ENCODE results near the gene DDX3X. TPM values are rescaled to one million over a fixed set of nuclear protein-coding genes. Genes with fewer than 3 reads are reported as not detected.

DDX3X gene
- total RNA-seq, 1 donor from 2014 or later: 234 TPM

DNA sequence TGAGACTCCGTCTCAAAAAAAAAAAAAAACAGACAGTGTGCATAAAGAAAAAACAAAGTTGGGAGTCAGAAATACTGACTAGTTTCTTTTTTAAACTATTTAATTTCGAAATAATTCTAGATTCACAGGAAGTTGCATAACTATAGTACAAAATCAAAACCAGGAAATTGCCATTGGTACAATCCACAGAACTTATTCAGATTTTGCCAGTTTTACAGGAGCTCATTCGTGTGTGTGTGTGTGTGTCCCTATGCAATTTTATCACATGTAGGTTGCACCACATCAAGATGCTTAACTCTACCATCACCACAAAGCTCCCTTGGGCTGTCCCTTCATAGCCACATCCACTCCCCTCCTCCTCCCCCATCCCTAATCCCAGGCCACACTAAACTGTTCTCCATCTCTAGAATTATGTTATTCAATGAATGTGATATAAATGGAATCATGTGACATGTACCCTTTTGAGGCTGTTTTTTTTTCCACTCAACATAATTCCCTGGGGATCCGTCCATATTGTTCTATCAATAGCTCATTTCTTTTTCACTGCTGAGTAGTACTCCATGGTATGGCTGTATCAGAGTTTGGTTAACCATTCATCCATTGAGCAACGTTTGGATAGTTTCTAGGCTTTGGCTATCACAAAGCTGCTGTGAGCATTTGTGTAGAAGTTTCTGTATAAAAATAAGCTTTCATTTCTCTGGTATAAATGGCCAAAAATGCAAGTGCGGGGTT is 16.3 kb upstream of the DDX3X start:
- DNase-seq (no peak), ATAC-seq (peak; percentile 48)
- H3K9me3 ChIP-seq: no peaks in the 10 kb centered on the region
- H3K4me1 ChIP-seq: no peaks in the 10 kb centered on the region
- no peak overlapping the region for H3K4me3 ChIP-seq
- no peak overlapping the region for H3K27ac ChIP-seq
- no peaks in the 10 kb centered on the region for H3K36me3 ChIP-seq
- no peaks in the 10 kb centered on the region for H3K27me3 ChIP-seq
- TF ChIP-seq, protein P1, sequence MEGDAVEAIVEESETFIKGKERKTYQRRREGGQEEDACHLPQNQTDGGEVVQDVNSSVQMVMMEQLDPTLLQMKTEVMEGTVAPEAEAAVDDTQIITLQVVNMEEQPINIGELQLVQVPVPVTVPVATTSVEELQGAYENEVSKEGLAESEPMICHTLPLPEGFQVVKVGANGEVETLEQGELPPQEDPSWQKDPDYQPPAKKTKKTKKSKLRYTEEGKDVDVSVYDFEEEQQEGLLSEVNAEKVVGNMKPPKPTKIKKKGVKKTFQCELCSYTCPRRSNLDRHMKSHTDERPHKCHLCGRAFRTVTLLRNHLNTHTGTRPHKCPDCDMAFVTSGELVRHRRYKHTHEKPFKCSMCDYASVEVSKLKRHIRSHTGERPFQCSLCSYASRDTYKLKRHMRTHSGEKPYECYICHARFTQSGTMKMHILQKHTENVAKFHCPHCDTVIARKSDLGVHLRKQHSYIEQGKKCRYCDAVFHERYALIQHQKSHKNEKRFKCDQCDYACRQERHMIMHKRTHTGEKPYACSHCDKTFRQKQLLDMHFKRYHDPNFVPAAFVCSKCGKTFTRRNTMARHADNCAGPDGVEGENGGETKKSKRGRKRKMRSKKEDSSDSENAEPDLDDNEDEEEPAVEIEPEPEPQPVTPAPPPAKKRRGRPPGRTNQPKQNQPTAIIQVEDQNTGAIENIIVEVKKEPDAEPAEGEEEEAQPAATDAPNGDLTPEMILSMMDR (IDR thresholded peaks at IDR 0.05): no peak
- intact Hi-C loops (cut with DNase I): no loop called here

DNA sequence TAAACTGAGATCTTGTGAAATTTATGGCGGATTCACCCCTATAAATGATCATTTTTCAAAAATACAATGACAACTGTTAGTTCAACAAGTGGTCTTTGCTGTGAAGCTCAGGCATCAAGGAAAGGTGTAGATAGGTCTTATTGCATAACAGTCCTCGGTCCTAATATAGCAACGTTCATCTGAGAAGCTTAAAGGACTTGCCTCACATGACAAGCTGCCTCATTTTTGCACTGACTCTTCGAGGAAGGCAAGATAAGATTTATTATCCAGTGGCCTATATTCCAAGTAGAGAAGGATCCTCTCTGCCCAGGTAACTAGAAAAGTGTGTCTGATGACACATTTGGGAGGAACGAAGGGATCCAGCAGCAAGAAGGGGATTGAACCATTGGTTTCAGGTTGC is 13.6 kb upstream of the DDX3X start:
- TF ChIP-seq, protein P1 (IDR thresholded peaks at IDR 0.05): no peak
- no peak for ATAC-seq

DNA sequence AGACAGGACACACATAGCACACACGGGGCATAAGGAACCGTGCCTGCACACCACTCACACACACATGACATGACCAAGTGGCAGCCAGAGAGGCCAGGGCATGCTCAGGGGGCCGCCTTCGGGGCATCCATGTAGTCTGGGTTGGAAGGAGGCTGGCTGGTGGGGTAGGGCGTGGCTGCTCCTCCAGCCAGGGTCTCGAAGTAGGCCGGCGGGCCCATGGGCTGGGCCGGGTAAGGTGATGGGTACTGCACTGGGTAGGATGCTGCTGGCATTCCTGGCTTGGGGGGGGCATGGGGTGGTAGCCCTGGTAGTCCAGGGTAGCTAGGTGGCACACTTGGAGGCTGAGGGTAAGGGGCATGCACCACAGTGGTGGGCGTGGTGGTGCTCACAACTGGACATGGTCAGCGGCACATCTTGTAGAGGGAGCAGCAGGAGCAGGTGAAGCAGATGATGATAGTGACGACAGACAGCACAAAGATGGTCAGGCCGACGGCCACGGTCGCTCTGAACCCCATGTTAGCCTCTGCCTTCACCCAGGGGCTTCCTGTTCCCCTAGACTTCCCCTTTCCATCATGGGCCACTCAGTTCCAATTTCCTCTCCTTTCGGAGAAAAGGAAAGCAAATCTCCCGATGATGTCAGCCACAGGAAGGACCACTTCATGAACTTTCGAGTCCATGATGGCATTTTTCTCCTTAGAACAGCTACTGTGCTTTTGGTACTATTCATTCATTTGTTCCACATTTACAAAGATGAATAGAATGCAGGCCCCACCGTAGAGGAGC is 10.9 kb upstream of the DDX3X start:
- no peak overlapping the region for H3K4me3 ChIP-seq
- no peak overlapping the region for H3K27ac ChIP-seq
- no peaks in the 10 kb centered on the region for H3K27me3 ChIP-seq
- ATAC-seq (peak; percentile 43), DNase-seq (no peak)
- intact Hi-C loops (cut with DNase I): no loop called here
- TF ChIP-seq, protein P1 (IDR thresholded peaks at IDR 0.05): no peak
- no peaks in the 10 kb centered on the region for H3K4me1 ChIP-seq
- H3K36me3 ChIP-seq: no peaks in the 10 kb centered on the region
- no peaks in the 10 kb centered on the region for H3K9me3 ChIP-seq

More for the DNA sequence above, 13.6 kb upstream of the DDX3X start:
- Histone ChIP-seq H3K4me3 (no peak overlapping the region), H3K27ac (no peak overlapping the region), H3K4me1 (no peaks in the 10 kb centered on the region), H3K36me3 (no peaks in the 10 kb centered on the region), H3K27me3 (no peaks in the 10 kb centered on the region), H3K9me3 (no peaks in the 10 kb centered on the region)
- intact Hi-C loops (cut with DNase I): no loop called here
- no peak for DNase-seq

DNA sequence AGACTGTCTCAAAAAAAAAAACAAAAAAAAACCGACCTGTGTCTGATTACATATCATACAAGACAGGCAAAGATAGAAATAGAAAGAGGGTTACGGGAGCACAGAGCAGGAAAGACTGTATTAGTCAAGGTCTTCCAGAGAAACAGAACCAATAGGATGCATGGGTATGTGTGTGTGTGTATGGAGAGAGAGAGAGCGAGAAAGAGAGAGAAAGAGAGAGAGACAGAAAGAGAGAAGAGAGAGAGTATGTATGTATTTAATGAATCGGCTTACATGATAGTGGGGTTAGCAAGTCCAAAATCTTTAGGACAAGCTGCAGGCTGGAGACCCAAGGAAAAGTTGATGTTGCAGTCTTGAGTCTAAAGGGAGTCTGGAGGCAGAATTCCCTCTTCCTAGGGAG is 7.5 kb upstream of the DDX3X start:
- TF ChIP-seq, protein P1 (IDR thresholded peaks at IDR 0.05): no peak
- Histone ChIP-seq H3K4me3 (no peak overlapping the region), H3K36me3 (no peaks in the 10 kb centered on the region), H3K27me3 (no peaks in the 10 kb centered on the region), H3K27ac (no peak overlapping the region), H3K4me1 (no peaks in the 10 kb centered on the region), H3K9me3 (no peaks in the 10 kb centered on the region)
- DNase-seq: no peak
- ATAC-seq: no peak
- intact Hi-C loops (cut with DNase I): no loop called here

DNA sequence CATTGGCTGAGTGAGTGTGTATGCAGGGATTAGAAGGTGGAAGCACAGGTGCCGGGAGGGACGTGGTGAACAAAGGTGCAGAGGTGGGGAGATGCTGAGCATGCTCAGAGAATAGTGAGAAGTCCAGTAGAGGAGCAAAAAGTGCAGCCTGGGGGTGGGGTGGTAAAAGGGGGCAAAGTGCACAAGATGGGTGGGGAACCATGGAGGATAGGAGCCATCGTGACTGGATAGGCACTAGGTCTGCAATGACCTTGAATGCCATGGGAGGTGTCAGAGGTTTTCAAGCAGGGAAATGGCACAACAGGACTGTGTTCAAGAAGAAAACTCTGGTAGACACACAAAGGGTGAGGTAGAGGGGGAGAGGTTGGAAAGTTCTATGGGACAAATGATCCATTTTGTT is 6.6 kb upstream of the DDX3X start:
- TF ChIP-seq, protein P1 (IDR thresholded peaks at IDR 0.05): no peak
- H3K27me3 ChIP-seq: no peaks in the 10 kb centered on the region
- no peaks in the 10 kb centered on the region for H3K4me1 ChIP-seq
- H3K9me3 ChIP-seq: no peaks in the 10 kb centered on the region
- ATAC-seq: no peak
- no peak for DNase-seq
- H3K4me3 ChIP-seq: no peak overlapping the region
- intact Hi-C loops (cut with DNase I): no loop called here
- H3K27ac ChIP-seq: no peak overlapping the region
- H3K36me3 ChIP-seq: no peaks in the 10 kb centered on the region

Data from upper lobe of right lung (tissue), 1 donor.